SU-DHL-6 (cell line): ENCODE results near the gene SRGAP3.

ENCODE experiments used
- EZH2phosphoT487 ChIP-seq: fragments of 200-600 bp; sonication (generic), shearing (Covaris generic); conservative IDR thresholded peaks from 2 replicates; pipeline ENCODE4 v1.6.1; 2018; ENCODE audit warnings: mild to moderate bottlenecking, antibody characterized with exemption, low read length, moderate library complexity, mixed read lengths
- TF ChIP-seq, protein P1 (sequence below): fragments of 200-600 bp; sonication (generic); IDR thresholded peaks from one replicate; pipeline ENCODE4 v1.5.1; 2017; ENCODE audit warnings: antibody characterized with exemption, mild to moderate bottlenecking, low read length, moderate library complexity; ENCODE audit not compliant: insufficient read depth, poor library complexity, severe bottlenecking

DNA sequence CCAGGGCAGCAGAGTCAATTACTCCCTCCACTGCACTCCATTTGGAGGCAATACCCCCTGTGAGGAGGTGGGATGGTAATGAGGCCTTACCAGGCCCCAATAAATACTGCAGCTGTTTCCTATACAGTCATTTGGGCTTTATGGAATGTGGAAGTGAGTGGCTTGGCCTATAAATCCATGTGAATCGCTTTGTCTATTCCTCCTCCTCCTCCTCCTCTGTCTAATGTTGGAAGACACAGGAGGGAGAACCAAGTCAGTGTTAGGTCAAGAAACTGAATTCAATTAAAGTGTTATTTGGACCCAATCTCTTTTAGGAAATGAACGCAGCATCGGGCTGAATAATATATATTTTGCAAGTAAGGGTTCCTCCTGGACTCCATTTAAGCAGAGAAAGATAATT is 17.3 kb upstream of the SRGAP3 start:
- TF ChIP-seq, protein P1, sequence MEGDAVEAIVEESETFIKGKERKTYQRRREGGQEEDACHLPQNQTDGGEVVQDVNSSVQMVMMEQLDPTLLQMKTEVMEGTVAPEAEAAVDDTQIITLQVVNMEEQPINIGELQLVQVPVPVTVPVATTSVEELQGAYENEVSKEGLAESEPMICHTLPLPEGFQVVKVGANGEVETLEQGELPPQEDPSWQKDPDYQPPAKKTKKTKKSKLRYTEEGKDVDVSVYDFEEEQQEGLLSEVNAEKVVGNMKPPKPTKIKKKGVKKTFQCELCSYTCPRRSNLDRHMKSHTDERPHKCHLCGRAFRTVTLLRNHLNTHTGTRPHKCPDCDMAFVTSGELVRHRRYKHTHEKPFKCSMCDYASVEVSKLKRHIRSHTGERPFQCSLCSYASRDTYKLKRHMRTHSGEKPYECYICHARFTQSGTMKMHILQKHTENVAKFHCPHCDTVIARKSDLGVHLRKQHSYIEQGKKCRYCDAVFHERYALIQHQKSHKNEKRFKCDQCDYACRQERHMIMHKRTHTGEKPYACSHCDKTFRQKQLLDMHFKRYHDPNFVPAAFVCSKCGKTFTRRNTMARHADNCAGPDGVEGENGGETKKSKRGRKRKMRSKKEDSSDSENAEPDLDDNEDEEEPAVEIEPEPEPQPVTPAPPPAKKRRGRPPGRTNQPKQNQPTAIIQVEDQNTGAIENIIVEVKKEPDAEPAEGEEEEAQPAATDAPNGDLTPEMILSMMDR: no peak
- TF ChIP-seq EZH2phosphoT487: no peak
